AG04449 (cell line): ENCODE results near the gene ABR.
A peak's percentile ranks its signal among the peaks of the same experiment; 100 is the strongest.

ENCODE experiments used
- CTCF ChIA-PET: fragments of 350-600 bp; formaldehyde crosslinking; extraction: SDS; loops from one replicate; lab custom pipeline; 2021; ENCODE audit warnings: antibody characterized with exemption; lab: Yijun Ruan, JAX
- POLR2A ChIA-PET: fragments of 400-600, 350-600 bp; formaldehyde crosslinking; extraction: SDS; loops from one replicate; lab custom pipeline; 2020; ENCODE audit warnings: antibody characterized with exemption, inconsistent platforms; lab: Yijun Ruan, JAX
- DNase-seq: peaks from one replicate; pipeline ENCODE4 v3.0.0-alpha.2; 2010; ENCODE audit warnings: low read depth, low spot score
- H3K4me3 ChIP-seq: 2 replicates; pipeline ENCODE4 v1.5.1; 2011; ENCODE audit warnings: low read depth, mild to moderate bottlenecking, control low read depth, low read length
- CTCF ChIP-seq: IDR thresholded peaks from one replicate; pipeline ENCODE4 v1.5.1; 2011; ENCODE audit warnings: mild to moderate bottlenecking, moderate library complexity, low read length, control low read depth, inconsistent platforms; ENCODE audit not compliant: insufficient read depth; ENCODE audit errors: missing control alignments

ABR gene

GRCh38 chr17:1179818-1180742 is at the start of gene ABR:
Gene ABR, minus strand, starts transcription at chr17:1179981. Its CDS starts 254 bp downstream, at chr17:1179727.
- ChIA-PET POLR2A (no interaction called here), CTCF (interaction anchor here (1.0 to 6.8 kb wide), 3 partner anchors 10 to 58 kb away, joined by 3 to 57 read pairs (median 10); no protein-coding TSS in a partner anchor)
- peak within 1 kb of the TSS; percentile 74 for H3K4me3 ChIP-seq
- no peak for TF ChIP-seq CTCF
- no peak for DNase-seq

GRCh38 chr17:1229349-1229899 is 49.6 kb upstream of the ABR start:
- ChIA-PET CTCF (interaction anchor here (0.9 to 1.8 kb wide), 4 partner anchors 15 to 107 kb away, joined by 3 to 5 read pairs (median 4); no protein-coding TSS in a partner anchor), POLR2A (no interaction called here)
- peak overlapping the region; percentile 32 for H3K4me3 ChIP-seq
- TF ChIP-seq CTCF: no peak
- DNase-seq: no peak

- no peak for TF ChIP-seq CTCF
- CTCF ChIA-PET: interaction anchor here (0.9 to 1.8 kb wide), 3 partner anchors 15 to 107 kb away, joined by 4 to 5 read pairs (median 4); no protein-coding TSS in a partner anchor
- no peak for DNase-seq
- POLR2A ChIA-PET: no interaction called here
- no peak overlapping the region for H3K4me3 ChIP-seq
Observed at GRCh38 chr17:1228781-1229348, 49.1 kb upstream of the ABR start.

GRCh38 chr17:1227917-1228780 is 48.4 kb upstream of the ABR start:
- no peak for TF ChIP-seq CTCF
- no peak overlapping the region for H3K4me3 ChIP-seq
- ChIA-PET CTCF (interaction anchor here (0.6 to 1.6 kb wide), 2 partner anchors 14 to 15 kb away, joined by 3 to 4 read pairs; no protein-coding TSS in a partner anchor), POLR2A (no interaction called here)
- DNase-seq: no peak

GRCh38 chr17:1227365-1227764 is 47.6 kb upstream of the ABR start:
- CTCF ChIA-PET: no interaction called here
- POLR2A ChIA-PET: no interaction called here
- no peak overlapping the region for H3K4me3 ChIP-seq
- TF ChIP-seq CTCF: no peak
- no peak for DNase-seq
